H1 (cell line): ENCODE data around the gene SCNN1B. TPM values are rescaled to one million over a fixed set of nuclear protein-coding genes. Genes with fewer than 3 reads are reported as not detected.

Experiments used
- CTCF ChIA-PET: fragments of 300-600 bp; sonication (Branson Sonifier 250); formaldehyde crosslinking; loops from one replicate; lab custom pipeline; 2021; ENCODE audit not compliant: partially characterized antibody; lab: Charles Lee
- POLR2A ChIA-PET: fragments of 300-600 bp; sonication (Branson Sonifier 250); formaldehyde crosslinking; loops from one replicate; lab custom pipeline; 2021; ENCODE audit warnings: inconsistent platforms; ENCODE audit not compliant: partially characterized antibody; lab: Charles Lee
- DNase-seq, 2 experiments: peaks; one replicate each; pipeline versions ENCODE4 v3.0.0 to v3.0.0-alpha.2; 2010 to 2022; ENCODE audit warnings: low spot score in 2 of 2, low read depth in 1 of 2, mixed read lengths in 1 of 2
- FAIRE-seq: peaks from 2 replicates; lab custom pipeline; 2011; peaks lifted over from hg19 to GRCh38; lab: Jason Lieb, UNC
- H2AFZ ChIP-seq: 2 replicates; pipeline ENCODE4 v1.8.1; 2012; ENCODE audit warnings: low read length, inconsistent platforms
- H2AK5ac ChIP-seq: 2 replicates; pipeline ENCODE4 v1.6.1; 2013; ENCODE audit warnings: low read depth, low read length
- H2BK120ac ChIP-seq: replicated peaks from 2 replicates; pipeline ENCODE3; 2013; ENCODE audit warnings: low read depth, low read length, inconsistent platforms
- H2BK12ac ChIP-seq: 2 replicates; pipeline ENCODE4 v1.6.1; 2013; ENCODE audit warnings: low read depth, low read length
- H2BK15ac ChIP-seq: 2 replicates; pipeline ENCODE4 v1.6.1; 2013; ENCODE audit warnings: low read length
- H2BK20ac ChIP-seq: 2 replicates; pipeline ENCODE4 v1.6.1; 2013; ENCODE audit warnings: low read length
- H2BK5ac ChIP-seq: 2 replicates; pipeline ENCODE4 v1.6.1; 2013; ENCODE audit warnings: low read depth, low read length
- H3K14ac ChIP-seq: 2 replicates; pipeline ENCODE4 v1.6.1; 2013; ENCODE audit warnings: inconsistent platforms; ENCODE audit not compliant: insufficient read length
- H3K18ac ChIP-seq: 2 replicates; pipeline ENCODE4 v1.6.1; 2013; ENCODE audit warnings: low read length; ENCODE audit errors: extremely low read depth
- H3K23ac ChIP-seq: 2 replicates; pipeline ENCODE4 v1.6.1; 2013; ENCODE audit warnings: inconsistent platforms; ENCODE audit not compliant: insufficient read length
- H3K23me2 ChIP-seq: 2 replicates; pipeline ENCODE4 v1.6.1; 2013; ENCODE audit warnings: low read depth, low read length
- H3K27ac ChIP-seq: 2 replicates; pipeline ENCODE4 v1.6.1; 2011; ENCODE audit warnings: low read depth, low read length, inconsistent platforms
- H3K27me3 ChIP-seq, 4 experiments: replicated peaks in 1 of 4; 1 replicate in 1 of 4; 2 replicates in 3 of 4; pipeline versions ENCODE4 v1.6.1 to v1.8.1; 2011 to 2013; ENCODE audit warnings: low read length in 3 of 4, mild to moderate bottlenecking in 3 of 4, inconsistent platforms in 2 of 4, mixed read lengths in 2 of 4, moderate library complexity in 1 of 4; ENCODE audit not compliant: control insufficient read depth in 3 of 4, insufficient read depth in 3 of 4; ENCODE audit errors: extremely low read depth in 1 of 4
- H3K36me3 ChIP-seq, 4 experiments: 2 replicates each; pipeline versions ENCODE4 v1.6.1 to v1.8.1; 2011 to 2013; ENCODE audit warnings: mild to moderate bottlenecking in 4 of 4, low read length in 3 of 4, moderate library complexity in 2 of 4, control low read depth in 1 of 4, inconsistent platforms in 1 of 4; ENCODE audit not compliant: insufficient read depth in 4 of 4, control insufficient read depth in 2 of 4
- H3K4ac ChIP-seq: replicated peaks from 2 replicates; pipeline ENCODE3; 2013; ENCODE audit warnings: low read length, low read depth, mixed read lengths, inconsistent platforms; ENCODE audit not compliant: insufficient read length
- H3K4me1 ChIP-seq, 4 experiments: replicated peaks in 1 of 4; 1 replicate in 1 of 4; 2 replicates in 3 of 4; pipeline versions ENCODE4 v1.6.1 to v1.8.1; 2011 to 2013; ENCODE audit warnings: low read length in 3 of 4, inconsistent platforms in 2 of 4, mixed read lengths in 1 of 4; ENCODE audit not compliant: insufficient read depth in 4 of 4, control insufficient read depth in 3 of 4
- H3K4me2 ChIP-seq, 2 experiments: 2 replicates each; pipeline versions ENCODE4 v1.6.1 to v1.8.1; 2011 to 2013; ENCODE audit warnings: low read depth in 2 of 2, low read length in 2 of 2, control low read depth in 1 of 2, inconsistent platforms in 1 of 2, mild to moderate bottlenecking in 1 of 2; ENCODE audit not compliant: insufficient read depth in 1 of 2
- H3K4me3 ChIP-seq, 4 experiments: fragments of 200-600, 300-600 bp in 1 of 4; sonication (generic), shearing (Covaris generic), sonication (Bioruptor Twin) in 1 of 4; 2 replicates each; pipeline versions ENCODE4 v1.5.1 to v1.8.1; 2011 to 2016; ENCODE audit warnings: low read length in 4 of 4, low read depth in 3 of 4, control low read depth in 2 of 4, inconsistent platforms in 2 of 4, mild to moderate bottlenecking in 2 of 4, mixed read lengths in 1 of 4, moderate library complexity in 1 of 4; ENCODE audit not compliant: insufficient read depth in 2 of 4; ENCODE audit errors: extremely low read depth in 1 of 4
- H3K56ac ChIP-seq: replicated peaks from 2 replicates; pipeline ENCODE3; 2013; ENCODE audit warnings: low read depth, mild to moderate bottlenecking, mixed read lengths, low read length, inconsistent platforms; ENCODE audit not compliant: insufficient read length
- H3K79me1 ChIP-seq: 2 replicates; pipeline ENCODE4 v1.6.1; 2013; ENCODE audit warnings: low read depth, low read length, control low read depth
- H3K79me2 ChIP-seq, 2 experiments: 2 replicates each; pipeline versions ENCODE4 v1.6.1 to v1.8.1; 2012 to 2013; ENCODE audit warnings: low read length in 2 of 2, mild to moderate bottlenecking in 2 of 2, inconsistent platforms in 1 of 2; ENCODE audit not compliant: insufficient read depth in 2 of 2, control insufficient read depth in 1 of 2
- H3K9ac ChIP-seq, 4 experiments: replicated peaks in 1 of 4; 1 replicate in 1 of 4; 2 replicates in 3 of 4; pipeline versions ENCODE4 v1.6.1 to v1.8.1; 2011 to 2013; ENCODE audit warnings: low read depth in 3 of 4, low read length in 3 of 4, control low read depth in 2 of 4, mild to moderate bottlenecking in 2 of 4, moderate library complexity in 2 of 4, inconsistent platforms in 1 of 4; ENCODE audit errors: extremely low read depth in 1 of 4
- H3K9me3 ChIP-seq, 2 experiments: 2 replicates each; pipeline versions ENCODE4 v1.6.1 to v1.8.1; 2012 to 2013; ENCODE audit warnings: mild to moderate bottlenecking in 2 of 2, moderate library complexity in 2 of 2, control low read depth in 1 of 2, inconsistent platforms in 1 of 2, low read depth in 1 of 2, low read length in 1 of 2, mixed read lengths in 1 of 2; ENCODE audit not compliant: insufficient read depth in 2 of 2
- H4K20me1 ChIP-seq, 2 experiments: replicated peaks in 1 of 2; 2 replicates each; pipeline versions ENCODE3 to v1.8.1; 2011 to 2013; ENCODE audit warnings: inconsistent platforms in 2 of 2, low read length in 2 of 2, mild to moderate bottlenecking in 1 of 2; ENCODE audit not compliant: insufficient read depth in 2 of 2, control insufficient read depth in 1 of 2
- H4K5ac ChIP-seq: 2 replicates; pipeline ENCODE4 v1.6.1; 2013; ENCODE audit warnings: low read length, low read depth, mixed read lengths, inconsistent platforms; ENCODE audit not compliant: insufficient read length
- H4K8ac ChIP-seq: 2 replicates; pipeline ENCODE4 v1.8.0; 2013; ENCODE audit warnings: mild to moderate bottlenecking, moderate library complexity, low read length, inconsistent platforms; ENCODE audit not compliant: insufficient read depth; ENCODE audit errors: extremely low read depth
- H4K91ac ChIP-seq: replicated peaks from 2 replicates; pipeline ENCODE3; 2013; ENCODE audit warnings: low read length, mixed read lengths, inconsistent platforms; ENCODE audit not compliant: insufficient read length
- BRCA1 ChIP-seq: IDR thresholded peaks from 2 replicates; pipeline ENCODE4 v1.6.1; 2012; ENCODE audit warnings: low read depth, low read length, improper control_type of control experiment
- CBX8 ChIP-seq: fragments of 300-800, 300-1000 bp; sonication (generic); IDR thresholded peaks from 2 replicates; pipeline ENCODE4 v1.7.1; 2016; ENCODE audit warnings: low read depth, low read length, borderline replicate concordance
- CTCF ChIP-seq, 3 experiments: IDR thresholded peaks; 1 replicate in 2 of 3; 2 replicates in 1 of 3; pipeline versions ENCODE4 v1.5.1 to v1.6.1; 2011; ENCODE audit warnings: low read length in 3 of 3, mild to moderate bottlenecking in 3 of 3, inconsistent platforms in 2 of 3, low read depth in 1 of 3, moderate library complexity in 1 of 3; ENCODE audit not compliant: insufficient read depth in 1 of 3; ENCODE audit errors: control extremely low read depth in 1 of 3
- EGR1 ChIP-seq: IDR thresholded peaks from 2 replicates; pipeline ENCODE4 v1.6.1; 2011; ENCODE audit warnings: low read depth, low read length, borderline replicate concordance
- NRF1 ChIP-seq: IDR thresholded peaks from 2 replicates; pipeline ENCODE4 v1.6.1; 2011; ENCODE audit warnings: mild to moderate bottlenecking, low read depth, low read length, improper control_type of control experiment
- POLR2AphosphoS5 ChIP-seq: IDR thresholded peaks from 2 replicates; pipeline ENCODE4 v1.6.1; 2011; ENCODE audit warnings: low read depth, low read length
- SIRT6 ChIP-seq: IDR thresholded peaks from one replicate; pipeline ENCODE4 v1.7.1; 2012; ENCODE audit warnings: low read length, inconsistent platforms
- SP2 ChIP-seq: IDR thresholded peaks from 2 replicates; pipeline ENCODE4 v1.6.1; 2012; ENCODE audit warnings: mild to moderate bottlenecking, low read length, inconsistent platforms
- SUZ12 ChIP-seq: fragments of 200-600 bp; sonication (generic); IDR thresholded peaks from 2 replicates; pipeline ENCODE4 v1.6.1; 2012; ENCODE audit warnings: mild to moderate bottlenecking, inconsistent platforms, low read length, moderate library complexity, mixed read lengths
- TBP ChIP-seq: IDR thresholded peaks from 2 replicates; pipeline ENCODE4 v1.6.1; 2011; ENCODE audit warnings: low read depth, low read length, improper control_type of control experiment
- USF2 ChIP-seq: IDR thresholded peaks from 2 replicates; pipeline ENCODE4 v1.6.1; 2011; ENCODE audit warnings: low read length, improper control_type of control experiment
- WGBS, 2 experiments: shearing (Covaris generic) in 1 of 2; methylation state at CpG; one replicate each; pipeline versions ENCODE4 v1.1.6 to v1.1.7; 2013 to 2015; ENCODE audit warnings: low lambda C conversion rate in 2 of 2, mixed read lengths in 2 of 2, inconsistent platforms in 1 of 2, low coverage in 1 of 2, missing lambda C conversion rate in 1 of 2; ENCODE audit not compliant: insufficient replicate concordance in 2 of 2, insufficient coverage in 1 of 2, insufficient read length in 1 of 2; ENCODE audit errors: extremely low coverage in 1 of 2, missing lambda C conversion rate in 1 of 2; 5-methylcytosine and 5-hydroxymethylcytosine counted together
- polyA plus RNA-seq, 7 experiments: library from polyadenylated mRNA; depleted of rRNA in 3 of 7; stranded (reverse) in 5 of 7; unstranded in 2 of 7; fragments of >200 nt in 5 of 7; fragments of 200-250 nt in 2 of 7; gene quantifications; 1 replicate in 5 of 7; 2 replicates in 1 of 7; 4 replicates in 1 of 7; pipeline versions ENCODE4 v1.2.1 to v1.2.3, GENCODE V29; 2011 to 2013; ENCODE audit warnings: missing spikeins in 2 of 7, mixed read lengths in 2 of 7
- total RNA-seq: library from RNA; stranded (reverse); fragmentation: NEBNext Ultra II Directional; extraction: Animal tissue kit (Norgen Biotek cat#: 25700); gene quantifications from 2 replicates; pipeline ENCODE4 v1.2.1, GENCODE V29; 2021

SCNN1B gene
- total and polyA plus RNA-seq, 2 of the 8 experiments (the other 6 are each of a cell fraction or from before 2014, with no cell fraction given), result 0.20 to 0.95 TPM

- H3K9me3 ChIP-seq, result no peaks in the 10 kb centered on the region
- H2BK5ac ChIP-seq, result no peak overlapping the region
- no peak overlapping the region for H3K18ac ChIP-seq
- H3K4me2 ChIP-seq, result no peak overlapping the region
- WGBS, 2 experiments, result 92% methylated on average over 7 of the region's 7 CpGs; no CpG with 5 or more reads in 1 of the 2 experiments
- no peak overlapping the region for H2BK15ac ChIP-seq
- no peak overlapping the region for H3K56ac ChIP-seq
- POLR2A ChIA-PET, result interaction anchor here (0.9 to 1.4 kb wide), 2 partner anchors 30 to 131 kb away, joined by 3 read pairs; no protein-coding TSS in a partner anchor
- H4K20me1 ChIP-seq, result peaks cover 0 to 1% of the 10 kb centered on the region in 2 experiments
- no peak overlapping the region for H3K4ac ChIP-seq
- no peaks in the 10 kb centered on the region for H3K36me3 ChIP-seq
- H3K4me3 ChIP-seq, result no peak overlapping the region
- H3K23me2 ChIP-seq, result no peaks in the 10 kb centered on the region
- H3K23ac ChIP-seq, result no peak overlapping the region
- H3K27me3 ChIP-seq, result no peaks in the 10 kb centered on the region
- CTCF ChIA-PET, result interaction anchor here (0.7 to 3.7 kb wide), 7 partner anchors 11 to 64 kb away, joined by 3 to 18 read pairs (median 3); no protein-coding TSS in a partner anchor
- H4K5ac ChIP-seq, result no peak overlapping the region
- no peak overlapping the region for H3K14ac ChIP-seq
- no peak overlapping the region for H4K8ac ChIP-seq
- H2AFZ ChIP-seq, result no peak overlapping the region
- no peak overlapping the region for H3K9ac ChIP-seq
- DNase-seq, result no peak
- H3K79me1 ChIP-seq, result no peaks in the 10 kb centered on the region
- peaks cover 0 to 2% (median 0%) of the 10 kb centered on the region in 4 experiments; a peak in 1 of 7 replicates for H3K4me1 ChIP-seq
- H2AK5ac ChIP-seq, result no peak overlapping the region
- H2BK120ac ChIP-seq, result no peak overlapping the region
- no peaks in the 10 kb centered on the region for H3K79me2 ChIP-seq
- H3K27ac ChIP-seq, result no peak overlapping the region
- 0 out of 2 replicates have a peak overlapping the region, but pooled peaks have one; percentile 9 for H2BK12ac ChIP-seq
- H4K91ac ChIP-seq, result no peak overlapping the region
- H2BK20ac ChIP-seq, result no peak overlapping the region
- no peak for FAIRE-seq
- no peak for TF ChIP-seq POLR2AphosphoS5
- TF ChIP-seq CTCF (IDR thresholded peaks at IDR 0.05; ENCODE audit: control extremely low read depth in 1 of 3, insufficient read depth in 1 of 3, low read depth in 1 of 3, low read length in 3 of 3), result no peak
- TF ChIP-seq SIRT6, result no peak
- no peak for TF ChIP-seq BRCA1
- no peak for TF ChIP-seq EGR1
- no peak for TF ChIP-seq TBP
- no peak for TF ChIP-seq SUZ12
- TF ChIP-seq SP2, result no peak
- TF ChIP-seq USF2, result no peak
- TF ChIP-seq NRF1, result no peak
- no peak for TF ChIP-seq CBX8
Measured at GRCh38 chr16:23369416-23369815, 67.3 kb downstream of the SCNN1B start.
